AG09309 (cell line): ENCODE measurements around the gene CEBPB.

Experiments used
- DNase-seq: peaks from one replicate; pipeline ENCODE4 v3.0.0-alpha.2; 2010; ENCODE audit warnings: low read depth
- H3K4me3 ChIP-seq: 2 replicates; pipeline ENCODE4 v1.5.1; 2011; ENCODE audit warnings: mild to moderate bottlenecking, low read depth, low read length, moderate library complexity; ENCODE audit not compliant: control insufficient read depth
- TF ChIP-seq, protein P1 (sequence below): IDR thresholded peaks from 2 replicates; pipeline ENCODE4 v1.5.1; 2011; ENCODE audit warnings: mild to moderate bottlenecking, low read depth, low read length, inconsistent platforms; ENCODE audit not compliant: insufficient read depth, control insufficient read depth; ENCODE audit errors: missing control alignments

Gene CEBPB

DNA sequence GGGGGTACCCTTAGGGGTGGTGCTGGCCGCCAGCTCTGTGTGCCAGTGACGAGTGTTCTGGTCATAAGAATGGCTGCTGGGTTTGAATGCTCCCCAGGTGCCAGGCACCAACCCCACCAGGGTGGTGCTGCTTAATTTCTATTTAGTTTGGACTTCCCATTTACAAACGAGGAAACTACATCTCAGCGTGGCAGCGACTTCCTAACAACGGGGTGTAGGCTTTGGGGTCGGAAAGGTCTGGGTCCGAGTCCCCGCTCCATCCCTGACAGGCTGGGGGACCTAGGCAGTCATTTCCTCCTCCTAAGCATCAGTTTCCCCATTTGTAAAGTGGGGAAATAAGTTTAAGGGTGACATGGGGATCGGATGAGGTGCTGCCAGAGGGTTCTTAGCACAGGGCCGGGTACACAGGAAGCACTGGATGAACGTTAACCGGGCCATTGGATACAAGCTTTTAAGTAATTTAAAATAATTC, 30.3 kb downstream of the CEBPB start:
- H3K4me3 ChIP-seq, result no peak overlapping the region
- TF ChIP-seq, protein P1, sequence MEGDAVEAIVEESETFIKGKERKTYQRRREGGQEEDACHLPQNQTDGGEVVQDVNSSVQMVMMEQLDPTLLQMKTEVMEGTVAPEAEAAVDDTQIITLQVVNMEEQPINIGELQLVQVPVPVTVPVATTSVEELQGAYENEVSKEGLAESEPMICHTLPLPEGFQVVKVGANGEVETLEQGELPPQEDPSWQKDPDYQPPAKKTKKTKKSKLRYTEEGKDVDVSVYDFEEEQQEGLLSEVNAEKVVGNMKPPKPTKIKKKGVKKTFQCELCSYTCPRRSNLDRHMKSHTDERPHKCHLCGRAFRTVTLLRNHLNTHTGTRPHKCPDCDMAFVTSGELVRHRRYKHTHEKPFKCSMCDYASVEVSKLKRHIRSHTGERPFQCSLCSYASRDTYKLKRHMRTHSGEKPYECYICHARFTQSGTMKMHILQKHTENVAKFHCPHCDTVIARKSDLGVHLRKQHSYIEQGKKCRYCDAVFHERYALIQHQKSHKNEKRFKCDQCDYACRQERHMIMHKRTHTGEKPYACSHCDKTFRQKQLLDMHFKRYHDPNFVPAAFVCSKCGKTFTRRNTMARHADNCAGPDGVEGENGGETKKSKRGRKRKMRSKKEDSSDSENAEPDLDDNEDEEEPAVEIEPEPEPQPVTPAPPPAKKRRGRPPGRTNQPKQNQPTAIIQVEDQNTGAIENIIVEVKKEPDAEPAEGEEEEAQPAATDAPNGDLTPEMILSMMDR, result no peak
- DNase-seq, result no peak

- H3K4me3 ChIP-seq, result no peak overlapping the region
- peak; percentile 55 for DNase-seq
- TF ChIP-seq, protein P1, result no peak
These were observed 31.1 kb downstream of the CEBPB start for GRCh38 chr20:50221501-50222308.

DNA sequence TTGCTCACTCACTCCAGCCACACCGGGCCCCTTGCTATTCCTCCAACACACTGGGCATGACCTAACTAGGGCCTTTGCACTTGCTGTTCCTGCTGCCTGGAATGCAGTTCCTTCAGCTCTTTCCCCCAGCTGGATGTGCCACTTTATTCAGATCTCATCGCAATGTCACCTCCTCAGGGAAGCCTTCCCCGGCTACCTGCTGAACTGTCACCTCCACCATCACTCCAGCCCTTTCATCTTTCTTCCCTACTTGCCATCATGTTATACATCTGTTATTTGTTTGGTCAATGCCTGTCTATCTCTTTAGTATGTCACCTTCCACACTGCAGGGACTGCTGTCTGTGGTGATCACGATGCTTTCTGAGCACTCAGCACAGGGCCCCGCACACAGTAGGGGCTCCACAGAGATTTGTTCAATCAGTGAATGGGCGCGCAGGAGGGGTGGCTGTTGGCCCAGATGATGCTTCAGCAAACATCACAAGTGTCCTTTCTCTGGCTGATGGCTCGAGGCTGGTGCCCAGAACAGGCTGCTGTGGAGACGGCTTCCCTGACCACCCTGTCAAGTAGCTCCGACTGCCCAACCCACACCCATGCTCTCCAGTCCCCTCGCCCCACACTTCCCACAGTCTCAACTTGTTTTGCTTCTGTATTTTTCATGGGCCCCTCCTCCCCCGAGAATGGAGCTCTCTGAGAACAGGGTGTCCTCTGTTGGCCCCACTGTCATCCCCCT, 31.8 kb downstream of the CEBPB start:
- no peak for DNase-seq
- TF ChIP-seq, protein P1, result no peak
- no peak overlapping the region for H3K4me3 ChIP-seq

DNA sequence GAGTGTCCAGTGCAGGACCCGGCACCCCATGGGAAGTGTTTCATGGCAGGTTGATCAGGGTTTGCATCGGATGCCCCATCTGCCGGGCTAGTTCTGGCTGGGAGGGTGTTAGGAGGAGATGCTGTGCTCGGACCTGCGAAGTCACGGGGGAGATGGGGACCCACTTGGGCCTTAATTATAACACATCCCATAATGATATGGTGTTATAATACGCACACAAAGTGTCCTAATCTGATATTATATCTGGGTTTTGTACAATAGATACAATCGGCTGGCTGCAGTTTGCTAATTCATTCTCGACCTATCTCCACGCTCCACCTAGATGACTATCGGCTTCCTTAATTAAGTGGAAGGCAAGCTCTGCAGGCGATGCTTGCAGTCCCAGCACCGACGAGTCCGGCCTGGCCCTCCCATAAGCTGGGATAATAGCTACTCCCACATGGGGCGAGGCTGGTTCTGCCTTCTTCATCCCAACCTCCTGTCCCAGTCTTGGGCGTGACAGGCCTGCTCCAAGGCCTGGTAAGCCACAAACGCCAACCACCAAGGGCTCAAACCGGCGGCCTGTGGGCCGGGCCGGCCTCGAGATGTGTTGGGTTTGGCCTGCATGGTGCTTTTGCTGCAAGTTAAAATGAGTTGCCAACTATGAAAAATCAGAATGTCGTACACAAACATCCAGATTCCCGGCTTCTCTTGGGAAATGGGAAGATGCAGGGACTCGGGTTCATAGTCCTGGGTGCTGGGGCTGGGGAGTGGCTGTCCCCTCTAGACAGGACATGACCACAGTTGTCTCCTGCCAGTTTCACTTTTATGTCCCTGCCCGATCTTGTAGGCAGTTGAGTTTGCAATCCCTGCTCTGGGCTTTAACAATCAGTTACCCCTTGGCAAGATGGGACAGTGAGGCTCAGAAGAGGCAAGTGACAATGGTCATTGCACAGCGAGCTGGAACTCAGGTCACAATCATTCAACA, 32.7 kb downstream of the CEBPB start:
- DNase-seq, result no peak
- H3K4me3 ChIP-seq, result no peak overlapping the region

GRCh38 chr20:50224052-50224451, 33.4 kb downstream of the CEBPB start:
- TF ChIP-seq, protein P1, result no peak
- no peak for DNase-seq
- no peak overlapping the region for H3K4me3 ChIP-seq

More for the DNA sequence above, 32.7 kb downstream of the CEBPB start:
- TF ChIP-seq, protein P1, result no peak
